ENCODE data around the gene PIP5K1B.

DNA sequence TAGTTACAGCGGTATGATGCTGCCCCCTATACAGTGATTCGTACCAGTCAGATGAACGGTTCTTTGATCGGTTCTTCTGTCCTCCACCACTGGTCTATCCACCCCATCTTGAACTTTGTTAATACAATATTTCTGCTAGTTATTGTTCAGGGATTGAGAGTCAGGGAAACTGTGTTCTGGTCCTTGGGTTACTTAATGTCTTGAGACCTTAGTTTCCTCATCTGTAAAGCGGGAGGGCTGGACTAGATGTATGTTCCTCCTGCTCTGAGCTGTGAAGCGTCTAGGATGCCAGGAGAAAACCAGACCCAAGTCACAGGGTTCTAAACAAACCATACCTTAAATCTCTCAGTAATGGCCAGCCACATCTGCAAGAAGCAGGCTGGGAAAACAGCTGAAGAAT is 1.4 kb upstream of the PIP5K1B start:
- TF ChIP-seq, protein P1, sequence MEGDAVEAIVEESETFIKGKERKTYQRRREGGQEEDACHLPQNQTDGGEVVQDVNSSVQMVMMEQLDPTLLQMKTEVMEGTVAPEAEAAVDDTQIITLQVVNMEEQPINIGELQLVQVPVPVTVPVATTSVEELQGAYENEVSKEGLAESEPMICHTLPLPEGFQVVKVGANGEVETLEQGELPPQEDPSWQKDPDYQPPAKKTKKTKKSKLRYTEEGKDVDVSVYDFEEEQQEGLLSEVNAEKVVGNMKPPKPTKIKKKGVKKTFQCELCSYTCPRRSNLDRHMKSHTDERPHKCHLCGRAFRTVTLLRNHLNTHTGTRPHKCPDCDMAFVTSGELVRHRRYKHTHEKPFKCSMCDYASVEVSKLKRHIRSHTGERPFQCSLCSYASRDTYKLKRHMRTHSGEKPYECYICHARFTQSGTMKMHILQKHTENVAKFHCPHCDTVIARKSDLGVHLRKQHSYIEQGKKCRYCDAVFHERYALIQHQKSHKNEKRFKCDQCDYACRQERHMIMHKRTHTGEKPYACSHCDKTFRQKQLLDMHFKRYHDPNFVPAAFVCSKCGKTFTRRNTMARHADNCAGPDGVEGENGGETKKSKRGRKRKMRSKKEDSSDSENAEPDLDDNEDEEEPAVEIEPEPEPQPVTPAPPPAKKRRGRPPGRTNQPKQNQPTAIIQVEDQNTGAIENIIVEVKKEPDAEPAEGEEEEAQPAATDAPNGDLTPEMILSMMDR (conservative IDR thresholded peaks at IDR 0.05; ENCODE audit: low read length) = no peak
- no peak for TF ChIP-seq EZH2phosphoT487 (IDR thresholded peaks at IDR 0.05; ENCODE audit: borderline replicate concordance, low read depth, low read length)

Data from OCI-LY7 (cell line).